HG02870 (cell line): ENCODE results near the gene IFNB1.
A peak's percentile ranks its signal among the peaks of the same experiment; 100 is the strongest.

Experiments
- ATAC-seq: cut with Tn5 transposase; IDR thresholded peaks from one replicate; pipeline ENCODE4 v1.9.1; 2021; ENCODE audit warnings: mild to moderate bottlenecking, moderate library complexity; ENCODE audit not compliant: unreplicated experiment

IFNB1 gene

DNA sequence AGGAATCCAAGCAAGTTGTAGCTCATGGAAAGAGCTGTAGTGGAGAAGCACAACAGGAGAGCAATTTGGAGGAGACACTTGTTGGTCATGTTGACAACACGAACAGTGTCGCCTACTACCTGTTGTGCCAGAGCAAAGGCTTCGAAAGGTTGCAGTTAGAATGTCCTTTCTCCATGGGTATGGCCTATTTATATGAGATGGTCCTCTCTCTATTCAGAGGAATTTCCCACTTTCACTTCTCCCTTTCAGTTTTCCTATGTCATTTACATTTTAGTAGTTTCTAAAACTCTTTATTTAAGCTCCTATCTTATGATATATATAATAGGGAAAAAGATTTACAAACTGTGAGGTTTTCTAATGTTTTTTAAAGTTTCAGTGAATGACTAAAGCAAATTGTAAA is at the start of gene IFNB1:
TSS of gene IFNB1 (minus strand) at position 162 of the 400 bp plus-strand sequence. CDS start at position 89, 73 bp downstream.
- no peak for ATAC-seq

DNA sequence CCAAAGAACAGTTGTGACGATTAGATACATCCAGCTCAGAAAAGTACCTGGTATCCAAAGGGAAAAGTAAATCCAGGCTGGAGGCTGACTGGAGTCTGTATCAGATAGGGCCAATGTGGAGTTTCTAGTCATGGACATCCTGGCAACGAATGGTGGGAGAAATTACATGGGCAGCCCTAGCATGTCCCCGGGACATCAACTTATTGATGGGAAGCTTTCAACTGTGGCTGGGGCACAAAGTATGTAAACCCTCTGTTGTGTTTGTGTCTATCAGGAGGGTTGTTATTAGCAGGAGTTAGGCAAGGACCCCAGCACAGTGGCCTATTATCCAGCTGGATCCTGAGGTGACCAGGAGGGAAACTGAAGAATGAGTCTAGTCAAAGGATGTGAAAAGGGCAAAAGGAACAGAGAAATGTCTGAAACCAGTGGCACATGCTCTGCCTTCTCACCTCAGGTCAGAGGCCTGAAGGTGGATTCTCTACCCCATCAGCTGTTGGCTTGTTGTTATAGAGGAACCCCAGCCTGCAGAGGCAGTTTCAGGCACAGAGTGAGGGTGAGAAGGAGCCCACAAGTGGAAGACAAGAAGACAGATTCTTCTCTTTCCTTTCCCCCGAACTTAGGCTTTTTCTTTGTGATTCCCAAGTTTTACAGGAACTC is 44.0 kb upstream of the IFNB1 start:
- peak; percentile 99 for ATAC-seq

GRCh38 chr9:21121079-21121478 is 43.3 kb upstream of the IFNB1 start:
- ATAC-seq, result no peak

DNA sequence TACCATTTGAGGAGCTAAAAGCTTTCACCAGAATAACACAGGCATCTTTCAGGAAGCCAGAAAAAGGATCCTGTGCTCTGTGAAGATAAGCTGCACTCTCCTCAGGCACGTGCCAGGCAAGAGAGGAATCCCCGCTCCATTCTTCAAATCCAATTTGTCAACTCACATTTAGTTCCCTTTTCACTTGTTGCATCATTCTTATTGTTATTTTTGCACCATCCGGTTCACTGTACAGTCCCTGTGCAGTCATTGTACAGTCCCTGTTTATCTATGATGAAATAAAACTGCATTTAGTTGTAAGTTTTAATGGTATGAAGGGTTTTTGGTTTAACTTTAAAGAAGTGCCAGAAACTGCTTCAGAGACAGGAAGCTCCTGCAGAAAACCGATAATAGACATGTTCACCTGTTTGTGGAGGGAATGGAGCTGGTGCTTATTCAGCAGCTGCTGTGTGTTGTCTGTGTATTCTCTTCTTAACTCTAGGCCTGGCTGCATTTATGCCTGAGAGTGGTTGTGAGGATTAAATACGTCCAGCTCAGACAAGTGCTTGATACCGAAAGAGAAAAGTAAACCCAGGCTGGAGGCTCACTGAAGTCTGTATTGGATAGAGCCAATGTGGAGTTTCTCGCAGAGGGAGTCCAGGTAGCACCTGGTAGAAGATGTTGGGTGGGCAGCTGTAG is 41.5 kb upstream of the IFNB1 start:
- ATAC-seq, result no peak

DNA sequence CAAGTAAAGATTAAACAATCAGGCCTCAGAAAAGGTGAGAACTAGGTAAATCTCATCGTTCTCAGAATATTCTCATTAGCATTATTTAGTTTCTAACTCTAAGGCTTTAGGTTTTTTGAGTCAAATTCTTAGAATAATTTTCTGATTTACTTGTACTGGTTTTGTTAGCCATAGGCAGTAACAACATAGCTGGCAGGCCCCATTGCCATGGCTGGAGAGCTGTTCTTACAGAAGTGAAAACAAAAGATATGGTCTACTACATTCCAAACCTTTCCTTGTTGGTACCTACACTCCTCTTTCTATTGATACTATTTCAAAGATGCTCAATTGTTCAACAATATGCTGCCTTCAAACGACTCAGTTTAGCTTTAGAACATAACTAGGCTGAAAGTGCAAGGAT is 36.6 kb upstream of the IFNB1 start:
- ATAC-seq, result no peak

- ATAC-seq, result peak; percentile 96
These were observed 33.2 kb upstream of the IFNB1 start for GRCh38 chr9:21110708-21111576.

GRCh38 chr9:21104787-21105186 is 27.0 kb upstream of the IFNB1 start:
- ATAC-seq, result no peak

DNA sequence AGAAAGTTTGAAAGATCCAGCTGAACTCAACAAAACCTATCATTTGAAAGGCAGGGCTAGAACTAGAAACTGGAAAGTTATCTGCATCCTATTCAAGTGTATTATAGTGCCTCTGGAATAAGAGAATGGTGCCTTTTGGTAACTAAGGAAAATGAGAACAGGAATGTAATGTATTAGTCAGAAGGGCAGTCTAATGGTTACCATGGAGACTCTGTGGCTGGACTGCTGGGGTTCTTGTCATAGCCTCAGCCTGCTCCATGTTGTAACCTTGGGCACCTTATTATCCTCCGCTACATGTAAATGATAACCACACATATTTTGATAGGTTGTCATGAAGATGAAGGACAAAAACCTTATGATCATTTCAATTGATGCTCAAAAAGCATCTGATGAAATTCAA is 24.6 kb upstream of the IFNB1 start:
- no peak for ATAC-seq

DNA sequence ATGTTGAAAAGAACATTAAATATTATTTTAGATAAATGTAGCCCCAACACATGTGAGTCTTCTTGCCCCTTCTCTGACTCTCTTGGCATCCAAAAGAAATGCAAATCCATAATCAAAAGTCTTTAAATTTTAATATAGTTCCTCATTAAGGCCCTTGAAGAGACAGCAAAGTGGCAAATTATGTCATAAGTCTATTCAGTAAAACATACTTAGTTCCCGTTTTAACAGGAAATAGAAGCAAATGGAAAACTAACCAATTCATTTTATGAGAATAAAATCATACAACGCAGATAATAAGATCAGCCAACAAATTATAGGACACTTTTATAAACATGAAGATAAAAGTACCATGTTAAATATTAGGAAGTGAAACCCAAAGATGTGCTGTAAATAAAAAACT is 20.1 kb upstream of the IFNB1 start:
- ATAC-seq, result no peak

DNA sequence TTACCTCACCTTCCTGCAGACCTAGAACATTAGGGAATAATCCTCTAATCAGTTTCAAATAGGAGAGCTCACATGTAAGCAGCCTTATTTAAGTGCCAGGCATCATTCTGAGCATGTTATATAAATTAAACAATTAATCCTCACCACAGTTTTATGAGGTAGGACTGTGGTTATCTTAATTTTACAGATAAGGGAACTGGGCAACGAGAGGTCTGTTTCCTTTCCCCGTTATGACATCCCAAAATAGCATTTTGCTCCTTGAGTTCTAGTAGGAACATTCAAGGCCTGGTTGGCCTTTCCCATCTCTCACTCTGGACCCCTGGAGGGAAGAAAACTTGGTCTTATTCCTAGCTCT is 19.1 kb upstream of the IFNB1 start:
- ATAC-seq, result no peak

GRCh38 chr9:21096172-21096900 is 18.6 kb upstream of the IFNB1 start:
- peak; percentile 75 for ATAC-seq

- no peak for ATAC-seq
These were observed 17.8 kb upstream of the IFNB1 start for GRCh38 chr9:21095561-21095960.

DNA sequence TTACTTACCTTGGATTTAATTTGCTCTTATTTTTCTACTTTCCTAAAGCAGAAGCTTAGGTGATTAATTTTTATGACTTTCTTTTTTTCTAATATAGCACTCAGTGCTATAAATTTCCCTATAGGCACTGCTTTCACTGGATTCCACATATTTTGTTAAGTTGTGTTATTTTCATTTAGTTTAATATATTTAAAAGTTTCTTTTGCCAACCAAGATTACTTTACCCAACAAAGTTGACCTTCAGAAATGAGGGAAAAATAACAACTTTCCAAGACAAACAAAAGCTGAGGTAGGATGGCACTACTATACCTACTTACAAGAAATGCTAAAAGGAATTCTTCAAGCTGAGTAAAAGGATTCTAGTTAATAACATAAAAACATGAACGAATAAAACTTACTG is 8.8 kb upstream of the IFNB1 start:
- no peak for ATAC-seq

DNA sequence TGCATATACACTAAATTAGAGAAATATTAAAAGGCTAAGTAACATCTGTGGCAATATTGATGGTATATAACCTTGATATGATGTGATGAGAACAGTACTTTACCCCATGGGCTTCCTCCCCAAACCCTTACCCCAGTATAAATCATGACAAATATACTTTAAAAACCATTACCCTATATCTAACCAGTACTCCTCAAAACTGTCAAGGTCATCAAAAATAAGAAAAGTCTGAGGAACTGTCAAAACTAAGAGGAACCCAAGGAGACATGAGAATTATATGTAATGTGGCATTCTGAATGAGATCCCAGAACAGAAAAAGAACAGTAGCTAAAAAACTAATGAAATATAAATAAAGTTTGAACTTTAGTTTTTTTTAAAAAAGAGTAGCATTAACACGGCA is 7.3 kb upstream of the IFNB1 start:
- ATAC-seq, result no peak

DNA sequence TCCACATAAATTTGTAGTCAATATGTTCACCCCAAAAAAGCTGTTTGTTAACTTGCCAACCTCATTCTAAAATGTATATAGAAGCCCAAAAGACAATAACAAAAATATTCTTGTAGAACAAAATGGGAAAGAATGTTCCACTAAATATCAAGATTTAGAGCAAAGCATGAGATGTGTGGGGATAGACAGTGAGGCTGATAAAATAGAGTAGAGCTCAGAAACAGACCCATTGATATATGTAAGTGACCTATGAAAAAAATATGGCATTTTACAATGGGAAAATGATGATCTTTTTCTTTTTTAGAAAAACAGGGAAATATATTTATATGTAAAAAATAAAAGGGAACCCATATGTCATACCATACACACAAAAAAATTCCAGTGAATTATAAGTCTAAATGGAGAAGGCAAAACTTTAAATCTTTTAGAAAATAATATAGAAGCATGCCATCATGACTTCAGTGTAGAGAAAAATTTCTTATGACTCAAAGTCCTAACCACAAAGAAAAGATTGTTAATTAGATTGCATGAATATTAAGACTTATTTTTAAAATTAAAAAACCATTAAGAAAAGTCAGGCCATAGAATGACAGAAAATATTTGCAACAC is 6.6 kb upstream of the IFNB1 start:
- ATAC-seq, result no peak

DNA sequence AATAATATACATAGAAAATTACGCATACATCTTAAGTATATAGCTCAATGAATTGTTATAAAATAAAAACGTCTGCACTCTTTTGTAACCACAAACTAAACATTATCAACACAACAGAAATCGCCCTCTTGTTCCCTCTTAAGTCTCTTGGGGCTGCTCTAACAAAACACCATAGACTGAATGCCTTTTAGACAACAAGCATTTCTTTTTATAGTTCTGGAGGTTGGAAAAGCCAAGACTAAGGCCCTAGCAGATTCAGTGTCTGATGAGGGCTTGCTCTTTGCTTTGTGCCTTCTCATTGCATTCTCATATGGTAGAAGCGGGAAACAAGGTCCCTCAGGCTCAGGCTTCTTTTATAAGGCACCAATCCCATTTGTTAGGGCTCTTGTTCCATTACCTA is 4.9 kb upstream of the IFNB1 start:
- ATAC-seq, result no peak

GRCh38 chr9:21081999-21082398 is 4.3 kb upstream of the IFNB1 start:
- ATAC-seq, result no peak

DNA sequence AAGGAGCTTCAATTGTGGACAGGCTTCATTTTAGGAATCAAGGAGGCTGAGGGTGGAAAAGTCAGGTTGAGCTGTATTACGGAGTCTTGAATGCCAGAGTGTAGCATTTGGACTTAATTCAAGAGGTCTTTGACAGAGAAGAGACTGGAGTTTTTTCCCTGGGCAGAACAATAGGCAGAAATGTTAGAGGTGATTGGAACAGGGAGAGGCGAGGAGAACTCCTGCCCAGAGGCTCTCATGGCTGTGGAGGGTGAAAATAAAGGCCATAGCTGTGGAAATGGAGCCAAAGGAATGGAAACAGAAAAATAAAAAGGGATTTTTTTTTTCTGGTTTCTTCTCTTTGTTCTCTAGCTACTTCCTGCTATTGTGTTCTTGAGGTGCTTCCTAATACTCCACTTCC is 3.7 kb upstream of the IFNB1 start:
- ATAC-seq, result no peak

DNA sequence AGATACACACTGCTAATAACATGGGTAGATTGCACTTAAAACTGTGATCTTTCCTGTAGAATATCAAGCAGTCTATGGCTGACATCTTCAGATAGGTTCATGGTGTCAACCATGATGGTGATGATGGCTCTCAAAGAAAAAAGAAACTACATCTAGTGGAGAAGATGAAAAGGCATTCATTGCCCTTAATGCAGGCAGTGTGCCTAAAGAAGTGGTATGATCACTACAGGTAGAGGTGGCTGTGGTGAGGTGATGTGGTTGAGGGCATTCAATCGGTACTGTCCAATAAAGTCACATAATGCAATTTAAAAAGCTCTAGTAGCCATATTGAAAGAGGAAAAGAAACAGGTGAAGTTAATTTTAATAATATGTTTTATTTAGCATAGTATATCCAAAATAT is 3.1 kb upstream of the IFNB1 start:
- ATAC-seq, result no peak

DNA sequence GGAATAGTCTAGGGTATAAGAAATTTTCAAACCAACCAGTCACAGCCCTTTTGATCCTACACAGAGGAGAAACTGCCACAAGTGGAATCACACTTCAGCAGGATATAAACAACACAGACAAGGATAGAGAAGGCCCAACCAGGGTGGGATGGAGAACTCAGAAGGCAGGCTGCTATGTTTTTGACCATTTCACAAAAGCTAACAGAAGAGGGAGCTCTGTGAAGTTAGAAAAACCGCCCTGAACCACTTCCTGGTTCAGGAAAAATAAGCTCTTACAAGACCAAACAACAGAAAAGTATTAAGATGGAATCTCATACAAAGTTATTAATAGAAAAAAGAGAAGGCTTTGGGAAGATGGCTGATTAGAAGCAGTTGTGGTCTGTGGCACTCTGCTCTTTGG is 960 bp upstream of the IFNB1 start:
- no peak for ATAC-seq

DNA sequence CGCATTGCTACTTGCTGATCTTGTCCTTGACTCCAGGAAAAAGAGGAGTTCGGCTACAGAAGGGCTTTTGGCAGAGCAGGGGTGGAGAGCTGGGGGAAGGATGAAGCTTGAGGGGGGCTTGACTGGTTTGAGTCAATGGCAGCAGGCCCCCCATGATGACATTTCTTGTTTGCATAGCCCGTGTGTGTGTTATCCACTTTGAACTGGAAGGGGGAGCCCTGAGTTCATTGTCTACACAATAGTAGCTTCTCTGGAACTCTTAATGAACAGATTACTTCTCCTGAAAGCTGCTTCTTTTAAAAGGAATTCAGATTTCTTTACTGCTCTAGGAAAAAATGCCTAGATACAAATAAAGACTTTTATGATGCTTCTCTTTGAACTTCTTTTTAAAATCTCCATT is 2.3 kb downstream of the IFNB1 start:
- no peak for ATAC-seq
